Caki2 (cell line): ENCODE results near the gene PKD1. TPM values are rescaled to one million over a fixed set of nuclear protein-coding genes. Genes with fewer than 3 reads are reported as not detected.

ENCODE experiments used
- DNase-seq: peaks from one replicate; pipeline ENCODE4 v3.0.0-alpha.2; 2015; ENCODE audit warnings: low read depth
- in situ Hi-C: cut with HindIII; loops from 2 replicates; pipeline ENCODE4 v1.10.0; 2016; ENCODE audit warnings: low sequenced_read_pairs, low pct_unique_long_range_greater_than_20kb, mixed read lengths
- total RNA-seq: library from RNA; depleted of rRNA; stranded (reverse); fragments of >200 nt; shearing (Covaris generic); gene quantifications from 2 replicates; pipeline ENCODE4 v1.2.3, GENCODE V29; 2014; ENCODE audit warnings: low replicate concordance

PKD1 gene
- total RNA-seq, 1 experiment from 2014 or later, result 84.9 TPM

DNA sequence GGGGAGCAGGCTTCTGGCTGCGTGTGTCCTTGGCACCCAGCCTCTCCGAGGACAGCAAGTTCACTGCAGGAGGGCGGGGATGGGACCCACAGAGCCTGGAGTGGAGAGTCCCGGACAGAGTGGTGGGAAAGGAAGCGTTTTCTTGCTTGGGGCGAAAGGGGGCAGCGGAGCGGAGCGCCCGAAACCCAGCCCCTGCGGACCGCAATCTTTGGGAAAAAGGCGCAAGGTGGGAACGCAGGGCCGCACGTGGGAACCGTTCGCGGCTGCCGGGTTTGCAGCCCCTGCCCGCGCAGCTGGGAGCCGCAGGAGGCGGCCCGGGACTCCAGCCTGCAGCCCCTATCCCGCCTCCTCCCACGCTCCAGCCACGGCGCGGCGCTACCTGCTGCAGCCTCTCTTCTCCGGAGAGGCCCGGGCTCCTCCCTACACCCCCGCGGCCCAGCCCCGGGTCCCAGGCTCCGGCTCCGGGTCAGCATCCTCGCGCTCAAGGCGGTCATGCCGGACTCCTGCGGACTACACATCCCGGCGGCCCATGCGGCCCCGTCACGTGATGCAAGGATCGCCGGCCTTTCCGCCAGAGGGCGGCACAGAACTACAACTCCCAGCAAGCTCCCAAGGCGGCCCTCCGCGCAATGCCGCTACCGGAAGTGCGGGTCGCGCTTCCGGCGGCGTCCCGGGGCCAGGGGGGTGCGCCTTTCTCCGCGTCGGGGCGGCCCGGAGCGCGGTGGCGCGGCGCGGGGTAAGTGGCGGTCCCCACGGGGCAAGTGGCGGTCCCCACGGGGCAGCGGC, 88.2 kb downstream of the PKD1 start, which contains the start of the genes NTHL1 and TSC2:
TSS of gene NTHL1 (minus strand) at position 505 of the 786 bp plus-strand sequence. CDS start at position 494, 11 bp downstream.
TSS of gene TSC2 (plus strand) at position 656 of the 786 bp plus-strand sequence. CDS start 631 bp downstream, outside the sequence.
- peak; percentile 97 for DNase-seq

DNA sequence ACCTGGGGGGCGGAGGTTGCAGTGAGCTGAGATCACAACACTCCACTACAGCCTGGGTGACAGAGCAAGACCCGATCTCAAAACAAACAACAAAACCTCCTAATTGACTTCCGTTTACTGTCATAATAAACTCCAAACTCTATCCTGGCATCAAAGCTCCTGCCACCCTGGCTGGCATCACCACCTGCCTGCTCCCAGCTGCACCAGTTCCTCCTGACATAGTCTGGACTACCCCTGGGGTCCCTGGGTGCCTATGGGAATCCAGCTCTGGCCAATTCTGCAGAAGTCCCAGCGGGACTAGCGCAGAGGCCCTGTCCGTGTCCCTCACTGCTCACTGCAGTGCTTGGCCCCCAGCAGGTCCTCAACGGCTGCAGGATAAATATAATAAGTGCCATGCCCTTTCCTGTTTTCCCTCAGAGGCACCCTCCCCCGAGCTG, 88.8 kb downstream of the PKD1 start:
- no peak for DNase-seq
- in situ Hi-C loops, result loop anchor here (25.0 kb wide), 1 partner anchor 465 kb away; the partner anchor contains the start of genes AMDHD2 and ATP6V0C

More for the DNA sequence above, 88.2 kb downstream of the PKD1 start, which contains the start of the genes NTHL1 and TSC2:
- in situ Hi-C loops, result loop anchor here (25.0 kb wide), 1 partner anchor 465 kb away; the partner anchor contains the start of genes AMDHD2 and ATP6V0C

DNA sequence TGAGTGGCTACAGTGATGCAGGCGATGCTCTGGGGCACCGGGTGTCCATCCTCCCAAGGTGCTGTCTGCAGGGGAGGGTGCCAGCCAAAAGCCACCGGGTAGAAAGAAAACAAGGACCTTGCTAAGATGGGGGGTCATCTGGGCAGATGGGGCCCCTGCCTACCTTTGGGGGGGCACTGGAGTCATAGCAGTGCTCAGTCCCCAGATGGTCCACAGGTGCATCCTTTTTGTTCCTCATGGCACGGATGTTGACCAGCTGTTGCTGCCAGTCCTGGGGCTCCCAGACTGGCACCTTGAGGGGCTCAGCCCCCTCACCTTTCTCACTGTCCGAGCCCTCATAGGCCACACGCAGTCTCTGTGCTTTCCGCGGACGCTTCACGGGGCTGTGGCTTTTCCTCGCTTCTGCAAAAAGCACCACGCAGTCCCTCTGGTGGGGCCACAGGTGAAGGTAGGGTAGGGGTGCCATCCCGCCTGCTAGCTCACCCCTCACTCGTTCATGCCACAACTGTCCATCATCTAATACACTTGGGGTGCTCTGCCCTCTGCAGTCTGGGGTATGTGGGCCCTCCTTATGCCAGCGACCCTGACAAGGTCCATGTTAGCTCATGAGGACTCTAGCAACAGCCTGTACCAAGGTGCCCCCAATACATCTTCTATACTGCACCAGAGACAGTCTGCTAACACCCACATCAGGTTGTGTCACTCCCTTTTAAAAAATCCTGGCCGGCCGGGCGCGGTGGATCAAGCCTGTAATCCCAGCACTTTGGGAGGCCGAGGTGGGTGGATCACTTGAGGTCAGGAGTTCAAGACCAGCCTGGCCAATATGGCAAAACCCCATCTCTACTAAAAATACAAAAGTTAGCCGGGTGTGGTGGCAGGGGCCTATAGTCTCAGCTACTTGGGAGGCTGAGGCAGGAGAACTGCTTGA, 89.5 kb downstream of the PKD1 start:
- in situ Hi-C loops, result loop anchor here (25.0 kb wide), 1 partner anchor 466 kb away; the partner anchor contains the start of genes AMDHD2 and ATP6V0C
- DNase-seq, result no peak

GRCh38 chr16:2044541-2044940, 91.2 kb downstream of the PKD1 start:
- in situ Hi-C loops, result loop anchor here (25.0 kb wide), 1 partner anchor 468 kb away; the partner anchor contains the start of genes AMDHD2 and ATP6V0C
- DNase-seq, result no peak

DNA sequence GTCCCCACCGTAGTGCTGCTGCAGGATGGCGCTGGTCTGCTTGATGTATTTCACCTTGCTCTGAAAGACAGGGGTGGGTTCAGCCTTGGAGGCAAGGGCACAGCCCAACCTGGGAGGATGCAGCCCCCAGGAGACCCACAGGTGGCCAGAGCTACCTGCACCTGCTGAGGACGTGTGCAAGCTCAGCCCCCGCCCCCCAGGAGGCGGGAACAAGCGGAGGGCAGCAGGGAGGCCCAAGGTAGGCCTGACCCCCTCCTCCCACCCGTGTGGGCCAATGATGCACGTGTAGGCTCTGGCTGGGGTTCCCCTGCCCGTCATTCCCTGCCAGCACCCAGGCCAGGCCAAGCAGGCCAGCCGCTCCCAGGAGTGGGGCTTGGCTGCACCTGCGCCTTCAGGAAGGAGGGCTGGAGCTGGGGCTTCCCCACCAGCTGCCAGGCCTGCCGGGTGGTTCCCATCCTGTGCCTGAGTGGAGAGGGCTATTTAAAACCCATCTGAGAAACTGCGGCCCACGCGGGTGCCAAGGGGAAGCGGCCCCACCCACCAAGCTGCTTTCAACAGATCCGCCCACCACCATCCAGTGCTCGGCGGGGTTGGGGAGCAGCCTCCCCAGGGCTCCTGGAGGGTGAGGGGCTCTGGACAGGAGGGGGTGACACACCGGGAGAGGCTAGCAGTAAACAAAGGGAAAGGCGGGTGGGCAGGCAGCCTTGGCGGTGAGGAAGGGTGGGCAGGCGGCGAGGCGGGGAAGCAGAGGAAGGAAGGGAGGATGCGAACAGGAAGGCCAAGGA, 91.8 kb downstream of the PKD1 start:
- peak; percentile 77 for DNase-seq
- in situ Hi-C loops, result loop anchor here (25.0 kb wide), 1 partner anchor 468 kb away; the partner anchor contains the start of genes AMDHD2 and ATP6V0C

- in situ Hi-C loops, result loop anchor here (25.0 kb wide), 1 partner anchor 469 kb away; the partner anchor contains the start of genes AMDHD2 and ATP6V0C
- DNase-seq, result peak; percentile 86
Measured at GRCh38 chr16:2042986-2043666, 92.6 kb downstream of the PKD1 start.

- DNase-seq, result no peak
- in situ Hi-C loops, result loop anchor here (25.0 kb wide), 1 partner anchor 470 kb away; the partner anchor contains the start of genes AMDHD2 and ATP6V0C
Measured at GRCh38 chr16:2042171-2042985, 93.3 kb downstream of the PKD1 start.

- in situ Hi-C loops, result loop anchor here (25.0 kb wide), 1 partner anchor 471 kb away; the partner anchor contains the start of genes AMDHD2 and ATP6V0C
- DNase-seq, result peak; percentile 85
Measured at GRCh38 chr16:2040787-2041522, 94.7 kb downstream of the PKD1 start.

- DNase-seq, result no peak
- in situ Hi-C loops, result loop anchor here (25.0 kb wide), 1 partner anchor 472 kb away; the partner anchor contains the start of genes AMDHD2 and ATP6V0C
Measured at GRCh38 chr16:2040041-2040786, 95.5 kb downstream of the PKD1 start.

DNA sequence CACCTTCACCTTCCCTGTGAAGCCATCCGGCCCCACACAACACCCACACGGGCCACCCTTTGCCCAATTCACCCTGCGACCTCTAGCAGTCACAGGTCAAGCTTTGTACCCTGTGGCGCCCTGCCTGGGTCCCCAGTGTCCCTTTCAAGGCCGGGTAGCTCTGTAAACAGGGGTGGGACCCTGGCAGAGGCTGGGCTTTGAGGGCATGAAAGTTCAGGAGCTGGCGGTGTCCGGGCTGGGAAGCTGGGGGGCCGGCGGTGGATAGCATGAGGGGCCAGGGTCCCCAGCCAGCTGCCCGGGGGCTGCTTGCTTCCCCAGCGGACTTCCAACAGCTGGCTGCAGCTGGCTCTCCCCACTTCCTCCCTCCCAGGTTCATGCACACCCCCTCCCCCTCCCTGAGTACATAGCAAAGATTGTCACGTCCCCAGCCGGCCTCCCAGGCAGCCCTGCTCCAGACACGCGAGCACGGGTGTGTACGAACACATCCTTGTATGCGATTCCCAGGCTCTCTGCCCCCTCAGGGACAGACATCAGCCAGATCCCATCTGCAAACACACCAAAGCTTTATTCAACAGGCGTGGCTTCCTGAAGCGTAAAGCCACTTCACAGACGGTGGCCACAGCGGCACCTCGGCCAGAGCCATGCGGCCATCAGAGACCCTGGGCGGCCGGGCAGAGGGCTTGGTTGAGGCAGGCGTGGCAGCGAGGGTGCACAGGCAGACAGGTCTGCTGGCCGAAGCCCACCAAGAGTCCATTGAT, 96.2 kb downstream of the PKD1 start:
- DNase-seq, result no peak
- in situ Hi-C loops, result loop anchor here (25.0 kb wide), 1 partner anchor 473 kb away; the partner anchor contains the start of genes AMDHD2 and ATP6V0C
